Measurements from ENCODE around the gene CD47. TPM values are rescaled to one million over a fixed set of nuclear protein-coding genes. Genes with fewer than 3 reads are reported as not detected.

CD47 gene
- 32.0 TPM for polyA plus RNA-seq (2013, experiment 1 of 2)
- 31.8 TPM for polyA plus RNA-seq (2013, experiment 2 of 2)

- peaks cover 0 to 5% (median 3%) of the 10 kb centered on the region in 3 experiments for H3K27me3 ChIP-seq (ENCODE audit: control insufficient read depth in 3 of 3, insufficient read depth in 3 of 3, low read depth in 1 of 3, low read length in 3 of 3)
- H3K4me3 ChIP-seq (ENCODE audit: low read length in 2 of 2): peak within 1 kb of the TSS; percentile 86 to 91
- H2BK120ac ChIP-seq (ENCODE audit: low read depth, low read length): peak within 1 kb of the TSS; percentile 47
- H3K23ac ChIP-seq (ENCODE audit: low read depth, low read length, poor library complexity): peak within 1 kb of the TSS; percentile 92
- no peaks in the 10 kb centered on the region for H3K36me3 ChIP-seq (replicated peaks in 1 of 2; ENCODE audit: control insufficient read depth in 2 of 2, insufficient read depth in 2 of 2, low read length in 2 of 2)
- no CpG with 5 or more reads among the region's 106 CpGs for WGBS, 2 donors (ENCODE audit: extremely low coverage in 2 of 2, insufficient read length in 2 of 2, insufficient replicate concordance in 1 of 2)
- H3K4me1 ChIP-seq (ENCODE audit: control insufficient read depth in 2 of 2, insufficient read depth in 1 of 2, low read depth in 1 of 2, low read length in 2 of 2): no peaks in the 10 kb centered on the region
- peak within 1 kb of the TSS; percentile 100 for H3K18ac ChIP-seq (ENCODE audit: low read length)
- H3K9ac ChIP-seq (ENCODE audit: low read depth, low read length, poor library complexity): peak within 1 kb of the TSS; percentile 93
- H2AK5ac ChIP-seq (ENCODE audit: low read depth, low read length): peak within 1 kb of the TSS; percentile 61
- H3K4me2 ChIP-seq (ENCODE audit: insufficient read depth, low read length, poor library complexity, severe bottlenecking): peak within 1 kb of the TSS; percentile 77
- H3K27ac ChIP-seq (replicated peaks; ENCODE audit: low read length): no peak within 1 kb of the TSS
- peak within 1 kb of the TSS; percentile 35 for H2BK5ac ChIP-seq (ENCODE audit: low read length)
- H2BK15ac ChIP-seq (ENCODE audit: low read length): peak within 1 kb of the TSS; percentile 94
- no peak within 1 kb of the TSS for H3K4ac ChIP-seq (ENCODE audit: low read length)
- H3K9me3 ChIP-seq (replicated peaks in 1 of 2; ENCODE audit: control insufficient read depth in 2 of 2, insufficient read depth in 1 of 2, low read depth in 1 of 2, low read length in 2 of 2): peaks cover 0 to 5% of the 10 kb centered on the region in 2 donors
- peak within 1 kb of the TSS; percentile 82 for H4K91ac ChIP-seq (ENCODE audit: low read depth, low read length, poor library complexity)
- peak; percentile 86 for DNase-seq (ENCODE audit: low spot score)
- peak within 1 kb of the TSS; percentile 92 for H4K8ac ChIP-seq (ENCODE audit: low read depth, low read length)
- H3K14ac ChIP-seq (ENCODE audit: low read length): peak within 1 kb of the TSS; percentile 74
- H2BK12ac ChIP-seq (ENCODE audit: low read length): peak within 1 kb of the TSS; percentile 85
- H3K79me1 ChIP-seq (ENCODE audit: low read depth, low read length): no peaks in the 10 kb centered on the region
- peak within 1 kb of the TSS; percentile 97 for H2AFZ ChIP-seq (ENCODE audit: low read length)
These were observed at the start of gene CD47 for GRCh38 chr3:108090701-108091497. CD47 (minus strand) TSS chr3:108091031; CDS start chr3:108090908, 123 bp downstream.

GRCh38 chr3:108137460-108137814 is 46.6 kb upstream of the CD47 start:
- Histone ChIP-seq H3K9me3 (replicated peaks in 1 of 2; ENCODE audit: control insufficient read depth in 2 of 2, insufficient read depth in 1 of 2, low read depth in 1 of 2, low read length in 2 of 2) (no peaks in the 10 kb centered on the region), H4K91ac (ENCODE audit: low read depth, low read length, poor library complexity) (no peak overlapping the region), H3K9ac (ENCODE audit: low read depth, low read length, poor library complexity) (no peak overlapping the region), H3K79me1 (ENCODE audit: low read depth, low read length) (no peaks in the 10 kb centered on the region), H3K27ac (replicated peaks; ENCODE audit: low read length) (no peak overlapping the region), H3K4me1 (ENCODE audit: control insufficient read depth in 2 of 2, insufficient read depth in 1 of 2, low read depth in 1 of 2, low read length in 2 of 2) (peaks cover 1 to 2% of the 10 kb centered on the region in 2 donors), H3K4me2 (ENCODE audit: insufficient read depth, low read length, poor library complexity, severe bottlenecking) (no peak overlapping the region), H3K27me3 (ENCODE audit: control insufficient read depth in 3 of 3, insufficient read depth in 3 of 3, low read depth in 1 of 3, low read length in 3 of 3) (no peaks in the 10 kb centered on the region), H3K23ac (ENCODE audit: low read depth, low read length, poor library complexity) (no peak overlapping the region), H2BK15ac (ENCODE audit: low read length) (no peak overlapping the region), H2AFZ (ENCODE audit: low read length) (no peak overlapping the region), H3K4ac (ENCODE audit: low read length) (no peak overlapping the region), H2BK5ac (ENCODE audit: low read length) (no peak overlapping the region), H3K36me3 (replicated peaks in 1 of 2; ENCODE audit: control insufficient read depth in 2 of 2, insufficient read depth in 2 of 2, low read length in 2 of 2) (no peaks in the 10 kb centered on the region), H3K14ac (ENCODE audit: low read length) (no peak overlapping the region), H3K18ac (ENCODE audit: low read length) (no peak overlapping the region), H4K8ac (ENCODE audit: low read depth, low read length) (no peak overlapping the region), H2AK5ac (ENCODE audit: low read depth, low read length) (no peak overlapping the region), H3K4me3 (ENCODE audit: low read length in 2 of 2) (no peak overlapping the region), H2BK12ac (ENCODE audit: low read length) (no peak overlapping the region), H2BK120ac (ENCODE audit: low read depth, low read length) (no peak overlapping the region)
- WGBS, 2 donors (ENCODE audit: extremely low coverage in 2 of 2, insufficient read length in 2 of 2, insufficient replicate concordance in 1 of 2): no CpG with 5 or more reads among the region's 5 CpGs
- no peak for DNase-seq (ENCODE audit: low spot score)

GRCh38 chr3:108136561-108137459 is 46.0 kb upstream of the CD47 start:
- Histone ChIP-seq H3K4me1 (ENCODE audit: control insufficient read depth in 2 of 2, insufficient read depth in 1 of 2, low read depth in 1 of 2, low read length in 2 of 2) (peaks cover 4 to 7% of the 10 kb centered on the region in 2 donors), H2AFZ (ENCODE audit: low read length) (peak overlapping the region; percentile 38), H2BK15ac (ENCODE audit: low read length) (no peak overlapping the region), H3K18ac (ENCODE audit: low read length) (no peak overlapping the region), H3K4me3 (ENCODE audit: low read length in 2 of 2) (no peak overlapping the region), H3K9ac (ENCODE audit: low read depth, low read length, poor library complexity) (no peak overlapping the region), H3K79me1 (ENCODE audit: low read depth, low read length) (no peaks in the 10 kb centered on the region), H2BK12ac (ENCODE audit: low read length) (no peak overlapping the region), H3K27me3 (ENCODE audit: control insufficient read depth in 3 of 3, insufficient read depth in 3 of 3, low read depth in 1 of 3, low read length in 3 of 3) (no peaks in the 10 kb centered on the region), H4K91ac (ENCODE audit: low read depth, low read length, poor library complexity) (no peak overlapping the region), H3K14ac (ENCODE audit: low read length) (no peak overlapping the region), H3K9me3 (replicated peaks in 1 of 2; ENCODE audit: control insufficient read depth in 2 of 2, insufficient read depth in 1 of 2, low read depth in 1 of 2, low read length in 2 of 2) (no peaks in the 10 kb centered on the region), H3K4ac (ENCODE audit: low read length) (no peak overlapping the region), H3K4me2 (ENCODE audit: insufficient read depth, low read length, poor library complexity, severe bottlenecking) (no peak overlapping the region), H2AK5ac (ENCODE audit: low read depth, low read length) (no peak overlapping the region), H2BK120ac (ENCODE audit: low read depth, low read length) (no peak overlapping the region), H3K23ac (ENCODE audit: low read depth, low read length, poor library complexity) (no peak overlapping the region), H3K36me3 (replicated peaks in 1 of 2; ENCODE audit: control insufficient read depth in 2 of 2, insufficient read depth in 2 of 2, low read length in 2 of 2) (no peaks in the 10 kb centered on the region), H2BK5ac (ENCODE audit: low read length) (no peak overlapping the region), H4K8ac (ENCODE audit: low read depth, low read length) (no peak overlapping the region), H3K27ac (replicated peaks; ENCODE audit: low read length) (no peak overlapping the region)
- no CpG with 5 or more reads among the region's 13 CpGs for WGBS, 2 donors (ENCODE audit: extremely low coverage in 2 of 2, insufficient read length in 2 of 2, insufficient replicate concordance in 1 of 2)
- no peak for DNase-seq (ENCODE audit: low spot score)

GRCh38 chr3:108134555-108134880 is 43.7 kb upstream of the CD47 start:
- H2AK5ac ChIP-seq (ENCODE audit: low read depth, low read length): no peak overlapping the region
- H3K27ac ChIP-seq (replicated peaks; ENCODE audit: low read length): no peak overlapping the region
- H2AFZ ChIP-seq (ENCODE audit: low read length): no peak overlapping the region
- H3K4me1 ChIP-seq (ENCODE audit: control insufficient read depth in 2 of 2, insufficient read depth in 1 of 2, low read depth in 1 of 2, low read length in 2 of 2): peaks cover 4 to 15% of the 10 kb centered on the region in 2 donors
- no peak overlapping the region for H2BK12ac ChIP-seq (ENCODE audit: low read length)
- no peak overlapping the region for H2BK5ac ChIP-seq (ENCODE audit: low read length)
- no peaks in the 10 kb centered on the region for H3K9me3 ChIP-seq (replicated peaks in 1 of 2; ENCODE audit: control insufficient read depth in 2 of 2, insufficient read depth in 1 of 2, low read depth in 1 of 2, low read length in 2 of 2)
- H2BK15ac ChIP-seq (ENCODE audit: low read length): no peak overlapping the region
- WGBS, 2 donors (ENCODE audit: extremely low coverage in 2 of 2, insufficient read length in 2 of 2, insufficient replicate concordance in 1 of 2): no CpG with 5 or more reads among the region's 1 CpG
- no peak overlapping the region for H3K9ac ChIP-seq (ENCODE audit: low read depth, low read length, poor library complexity)
- no peak for DNase-seq (ENCODE audit: low spot score)
- H4K91ac ChIP-seq (ENCODE audit: low read depth, low read length, poor library complexity): no peak overlapping the region
- H3K14ac ChIP-seq (ENCODE audit: low read length): no peak overlapping the region
- no peak overlapping the region for H3K4me3 ChIP-seq (ENCODE audit: low read length in 2 of 2)
- no peaks in the 10 kb centered on the region for H3K36me3 ChIP-seq (replicated peaks in 1 of 2; ENCODE audit: control insufficient read depth in 2 of 2, insufficient read depth in 2 of 2, low read length in 2 of 2)
- H3K79me1 ChIP-seq (ENCODE audit: low read depth, low read length): no peaks in the 10 kb centered on the region
- H4K8ac ChIP-seq (ENCODE audit: low read depth, low read length): no peak overlapping the region
- no peak overlapping the region for H3K4me2 ChIP-seq (ENCODE audit: insufficient read depth, low read length, poor library complexity, severe bottlenecking)
- H2BK120ac ChIP-seq (ENCODE audit: low read depth, low read length): no peak overlapping the region
- H3K4ac ChIP-seq (ENCODE audit: low read length): no peak overlapping the region
- H3K23ac ChIP-seq (ENCODE audit: low read depth, low read length, poor library complexity): no peak overlapping the region
- no peaks in the 10 kb centered on the region for H3K27me3 ChIP-seq (ENCODE audit: control insufficient read depth in 3 of 3, insufficient read depth in 3 of 3, low read depth in 1 of 3, low read length in 3 of 3)
- no peak overlapping the region for H3K18ac ChIP-seq (ENCODE audit: low read length)
